Liver (tissue), 9 donors: ENCODE results near the gene SRCAP. TPM values are rescaled to one million over a fixed set of nuclear protein-coding genes. Genes with fewer than 3 reads are reported as not detected.

Experiments used
- DNase-seq: peaks from one replicate; pipeline ENCODE4 v3.0.0-alpha.2; 2017; ENCODE audit warnings: low spot score
- H3K27ac ChIP-seq, 2 donors: one replicate each; pipeline ENCODE4 v1.7.0; 2013; ENCODE audit warnings: inconsistent platforms in 2 of 2, low read length in 2 of 2, control low read depth in 1 of 2, low read depth in 1 of 2, mild to moderate bottlenecking in 1 of 2
- H3K27me3 ChIP-seq, 4 donors: one replicate each; pipeline versions ENCODE4 v1.6.1 to v1.7.0; 2013; ENCODE audit warnings: low read length in 3 of 4, inconsistent platforms in 1 of 4, mild to moderate bottlenecking in 1 of 4, moderate library complexity in 1 of 4; ENCODE audit not compliant: control insufficient read depth in 4 of 4, insufficient read depth in 4 of 4
- H3K36me3 ChIP-seq, 4 donors: one replicate each; pipeline versions ENCODE4 v1.6.1 to v1.7.0; 2013; ENCODE audit warnings: low read length in 3 of 4, mild to moderate bottlenecking in 3 of 4, low read depth in 1 of 4, moderate library complexity in 1 of 4; ENCODE audit not compliant: control insufficient read depth in 4 of 4, insufficient read depth in 3 of 4
- H3K4me1 ChIP-seq, 4 donors: one replicate each; pipeline versions ENCODE4 v1.6.1 to v1.7.0; 2013; ENCODE audit warnings: low read length in 3 of 4, mild to moderate bottlenecking in 3 of 4, moderate library complexity in 1 of 4; ENCODE audit not compliant: control insufficient read depth in 4 of 4, insufficient read depth in 4 of 4
- H3K4me3 ChIP-seq, 3 donors: one replicate each; pipeline versions ENCODE4 v1.6.1 to v1.7.0; 2013; ENCODE audit warnings: low read length in 3 of 3, control low read depth in 1 of 3, low read depth in 1 of 3, mild to moderate bottlenecking in 1 of 3
- H3K9ac ChIP-seq, 2 donors: one replicate each; pipeline ENCODE4 v1.7.0; 2013; ENCODE audit warnings: low read length in 2 of 2, mild to moderate bottlenecking in 2 of 2, moderate library complexity in 2 of 2, control low read depth in 1 of 2, low read depth in 1 of 2
- H3K9me3 ChIP-seq, 4 donors: one replicate each; pipeline versions ENCODE4 v1.6.1 to v1.7.0; 2013; ENCODE audit warnings: low read length in 3 of 4; ENCODE audit not compliant: control insufficient read depth in 4 of 4
- EGR1 ChIP-seq, 2 donors: IDR thresholded peaks; 2 replicates each; pipeline ENCODE4 v1.6.1; 2016 to 2018; ENCODE audit warnings: antibody characterized with exemption in 2 of 2, low read depth in 2 of 2
- FOXA1 ChIP-seq: IDR thresholded peaks from 2 replicates; pipeline ENCODE4 v1.6.1; 2016; ENCODE audit warnings: antibody characterized with exemption
- FOXA2 ChIP-seq: IDR thresholded peaks from 2 replicates; pipeline ENCODE4 v1.6.1; 2016; ENCODE audit warnings: antibody characterized with exemption
- HNF4A ChIP-seq, 2 donors: conservative IDR thresholded peaks; 2 replicates each; pipeline ENCODE4 v1.6.1; 2016; ENCODE audit warnings: antibody characterized with exemption in 2 of 2, mild to moderate bottlenecking in 2 of 2
- HNF4G ChIP-seq: IDR thresholded peaks from 2 replicates; pipeline ENCODE4 v1.6.1; 2016; ENCODE audit warnings: antibody characterized with exemption
- JUND ChIP-seq, 2 donors: IDR thresholded peaks; 2 replicates each; pipeline ENCODE4 v1.6.1; 2016; ENCODE audit warnings: antibody characterized with exemption in 2 of 2
- MAX ChIP-seq: IDR thresholded peaks from 2 replicates; pipeline ENCODE4 v1.6.1; 2016; ENCODE audit warnings: antibody characterized with exemption
- NR2F2 ChIP-seq: IDR thresholded peaks from 2 replicates; pipeline ENCODE4 v1.6.1; 2016; ENCODE audit warnings: antibody characterized with exemption
- RAD21 ChIP-seq, 2 donors: IDR thresholded peaks; 2 replicates each; pipeline ENCODE4 v1.6.1; 2016; ENCODE audit warnings: antibody characterized with exemption in 2 of 2, mild to moderate bottlenecking in 2 of 2
- RXRA ChIP-seq, 2 donors: IDR thresholded peaks; 2 replicates each; pipeline ENCODE4 v1.6.1; 2017 to 2018; ENCODE audit warnings: antibody characterized with exemption in 2 of 2, mild to moderate bottlenecking in 1 of 2
- SP1 ChIP-seq: IDR thresholded peaks from 2 replicates; pipeline ENCODE4 v1.6.1; 2018; ENCODE audit warnings: antibody characterized with exemption, mild to moderate bottlenecking
- TAF1 ChIP-seq: conservative IDR thresholded peaks from 2 replicates; pipeline ENCODE4 v1.6.1; 2016; ENCODE audit warnings: antibody characterized with exemption, mild to moderate bottlenecking
- YY1 ChIP-seq: IDR thresholded peaks from 2 replicates; pipeline ENCODE4 v1.6.1; 2016; ENCODE audit warnings: antibody characterized with exemption, mild to moderate bottlenecking
- ZBTB33 ChIP-seq: IDR thresholded peaks from 2 replicates; pipeline ENCODE4 v1.6.1; 2016; ENCODE audit warnings: antibody characterized with exemption
- WGBS: extraction: QIAGEN DNeasy Blood & Tissue Kit; methylation state at CpG from one replicate; pipeline ENCODE4 v1.1.7; 2013; 5-methylcytosine and 5-hydroxymethylcytosine counted together
- polyA plus RNA-seq, 2 donors: library from polyadenylated mRNA; stranded (reverse) in 1 of 2; unstranded in 1 of 2; fragments of 200-250 nt in 1 of 2; fragments of >200 nt in 1 of 2; fragmentation: Nextera tagmentation in 1 of 2; extraction: Ambion mirVana in 1 of 2; gene quantifications; one replicate each; pipeline versions ENCODE4 v1.2.1 to v1.2.3, GENCODE V29; 2013 to 2015
- total RNA-seq, 2 donors: library from RNA; depleted of rRNA; stranded (reverse); fragments of >200 nt; gene quantifications; one replicate each; pipeline ENCODE4 v1.2.3, GENCODE V29; 2014
- TF ChIP-seq, protein P1 (sequence below): fragments of 150-350 bp; IDR thresholded peaks from 2 replicates; pipeline ENCODE4 v1.5.1; 2017; ENCODE audit warnings: improper control_type of control experiment, low read depth, low read length; ENCODE audit not compliant: missing input control
- TF ChIP-seq, protein P2 (sequence below): IDR thresholded peaks from 2 replicates; pipeline ENCODE4 v1.6.1; 2016; ENCODE audit warnings: antibody characterized with exemption
- TF ChIP-seq, protein P3 (sequence below): IDR thresholded peaks from 2 replicates; pipeline ENCODE4 v1.6.1; 2016; ENCODE audit warnings: antibody characterized with exemption, mild to moderate bottlenecking
- donor health status: healthy.
- donor health status: healthy.
- donor health status: healthy.
- donor health status: healthy.
- donor health status: healthy.

SRCAP gene
- total and polyA plus RNA-seq, 4 donors: 7.6 to 27.7 (median 17.7) TPM

- no peaks in the 10 kb centered on the region for H3K27me3 ChIP-seq
Observed at GRCh38 chr16:30667361-30667905, 31.5 kb upstream of the SRCAP start.

DNA sequence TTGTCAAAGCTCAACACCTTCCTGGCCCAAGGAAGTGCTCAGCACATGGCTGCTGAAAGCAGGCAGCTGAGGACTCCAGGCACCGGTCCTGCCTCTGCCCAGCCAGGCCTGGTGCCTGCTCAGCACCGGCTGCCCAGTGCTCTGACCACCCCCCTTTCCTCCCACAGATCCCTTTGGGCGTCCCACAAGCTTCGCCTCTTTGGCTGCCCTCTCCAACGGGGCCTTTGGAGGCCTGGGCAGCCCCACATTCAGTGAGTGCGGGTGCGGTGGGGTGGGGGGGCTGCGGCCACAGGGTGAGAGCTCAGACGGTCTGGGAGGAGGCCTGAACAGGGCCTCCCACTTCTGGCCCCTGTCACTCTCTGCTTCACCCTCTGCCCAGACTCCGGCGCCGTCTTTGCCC, 30.6 kb upstream of the SRCAP start:
- Histone ChIP-seq H3K36me3 (peaks cover 17 to 58% (median 28%) of the 10 kb centered on the region in 4 donors), H3K4me1 (peaks cover 7 to 18% (median 12%) of the 10 kb centered on the region in 4 donors), H3K27me3 (no peaks in the 10 kb centered on the region), H3K27ac (no peak overlapping the region), H3K4me3 (no peak overlapping the region), H3K9ac (no peak overlapping the region), H3K9me3 (no peaks in the 10 kb centered on the region)
- DNase-seq: no peak
- 94% methylated on average over 12 of the region's 12 CpGs for WGBS
- no peak for TF ChIP-seq RXRA (IDR thresholded peaks at IDR 0.05)
- TF ChIP-seq, protein P1, sequence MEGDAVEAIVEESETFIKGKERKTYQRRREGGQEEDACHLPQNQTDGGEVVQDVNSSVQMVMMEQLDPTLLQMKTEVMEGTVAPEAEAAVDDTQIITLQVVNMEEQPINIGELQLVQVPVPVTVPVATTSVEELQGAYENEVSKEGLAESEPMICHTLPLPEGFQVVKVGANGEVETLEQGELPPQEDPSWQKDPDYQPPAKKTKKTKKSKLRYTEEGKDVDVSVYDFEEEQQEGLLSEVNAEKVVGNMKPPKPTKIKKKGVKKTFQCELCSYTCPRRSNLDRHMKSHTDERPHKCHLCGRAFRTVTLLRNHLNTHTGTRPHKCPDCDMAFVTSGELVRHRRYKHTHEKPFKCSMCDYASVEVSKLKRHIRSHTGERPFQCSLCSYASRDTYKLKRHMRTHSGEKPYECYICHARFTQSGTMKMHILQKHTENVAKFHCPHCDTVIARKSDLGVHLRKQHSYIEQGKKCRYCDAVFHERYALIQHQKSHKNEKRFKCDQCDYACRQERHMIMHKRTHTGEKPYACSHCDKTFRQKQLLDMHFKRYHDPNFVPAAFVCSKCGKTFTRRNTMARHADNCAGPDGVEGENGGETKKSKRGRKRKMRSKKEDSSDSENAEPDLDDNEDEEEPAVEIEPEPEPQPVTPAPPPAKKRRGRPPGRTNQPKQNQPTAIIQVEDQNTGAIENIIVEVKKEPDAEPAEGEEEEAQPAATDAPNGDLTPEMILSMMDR: no peak

More at GRCh38 chr16:30667361-30667905, 31.5 kb upstream of the SRCAP start:
- Histone ChIP-seq H3K9me3 (no peaks in the 10 kb centered on the region), H3K4me3 (no peak overlapping the region), H3K9ac (no peak overlapping the region), H3K36me3 (peaks cover 19 to 67% (median 36%) of the 10 kb centered on the region in 4 donors), H3K27ac (no peak overlapping the region), H3K4me1 (peaks cover 7 to 18% (median 12%) of the 10 kb centered on the region in 4 donors)
- WGBS: 93% methylated on average over 11 of the region's 11 CpGs
- TF ChIP-seq RXRA (IDR thresholded peaks at IDR 0.05) (no peak), YY1 (no peak), RAD21 (IDR thresholded peaks at IDR 0.05) (no peak), NR2F2 (no peak), SP1 (no peak), FOXA1 (no peak), FOXA2 (no peak), JUND (IDR thresholded peaks at IDR 0.05) (no peak), MAX (no peak), HNF4G (no peak), ZBTB33 (no peak), EGR1 (IDR thresholded peaks at IDR 0.05; ENCODE audit: low read depth in 2 of 2) (no peak), TAF1 (no peak), HNF4A (conservative IDR thresholded peaks at IDR 0.05) (no peak)
- TF ChIP-seq, protein P2, sequence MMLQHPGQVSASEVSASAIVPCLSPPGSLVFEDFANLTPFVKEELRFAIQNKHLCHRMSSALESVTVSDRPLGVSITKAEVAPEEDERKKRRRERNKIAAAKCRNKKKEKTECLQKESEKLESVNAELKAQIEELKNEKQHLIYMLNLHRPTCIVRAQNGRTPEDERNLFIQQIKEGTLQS: no peak
- TF ChIP-seq, protein P3, sequence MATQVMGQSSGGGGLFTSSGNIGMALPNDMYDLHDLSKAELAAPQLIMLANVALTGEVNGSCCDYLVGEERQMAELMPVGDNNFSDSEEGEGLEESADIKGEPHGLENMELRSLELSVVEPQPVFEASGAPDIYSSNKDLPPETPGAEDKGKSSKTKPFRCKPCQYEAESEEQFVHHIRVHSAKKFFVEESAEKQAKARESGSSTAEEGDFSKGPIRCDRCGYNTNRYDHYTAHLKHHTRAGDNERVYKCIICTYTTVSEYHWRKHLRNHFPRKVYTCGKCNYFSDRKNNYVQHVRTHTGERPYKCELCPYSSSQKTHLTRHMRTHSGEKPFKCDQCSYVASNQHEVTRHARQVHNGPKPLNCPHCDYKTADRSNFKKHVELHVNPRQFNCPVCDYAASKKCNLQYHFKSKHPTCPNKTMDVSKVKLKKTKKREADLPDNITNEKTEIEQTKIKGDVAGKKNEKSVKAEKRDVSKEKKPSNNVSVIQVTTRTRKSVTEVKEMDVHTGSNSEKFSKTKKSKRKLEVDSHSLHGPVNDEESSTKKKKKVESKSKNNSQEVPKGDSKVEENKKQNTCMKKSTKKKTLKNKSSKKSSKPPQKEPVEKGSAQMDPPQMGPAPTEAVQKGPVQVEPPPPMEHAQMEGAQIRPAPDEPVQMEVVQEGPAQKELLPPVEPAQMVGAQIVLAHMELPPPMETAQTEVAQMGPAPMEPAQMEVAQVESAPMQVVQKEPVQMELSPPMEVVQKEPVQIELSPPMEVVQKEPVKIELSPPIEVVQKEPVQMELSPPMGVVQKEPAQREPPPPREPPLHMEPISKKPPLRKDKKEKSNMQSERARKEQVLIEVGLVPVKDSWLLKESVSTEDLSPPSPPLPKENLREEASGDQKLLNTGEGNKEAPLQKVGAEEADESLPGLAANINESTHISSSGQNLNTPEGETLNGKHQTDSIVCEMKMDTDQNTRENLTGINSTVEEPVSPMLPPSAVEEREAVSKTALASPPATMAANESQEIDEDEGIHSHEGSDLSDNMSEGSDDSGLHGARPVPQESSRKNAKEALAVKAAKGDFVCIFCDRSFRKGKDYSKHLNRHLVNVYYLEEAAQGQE: no peak
- DNase-seq: no peak
